ENCODE data around the gene PDE10A. TPM values are rescaled to one million over a fixed set of nuclear protein-coding genes. Genes with fewer than 3 reads are reported as not detected.

PDE10A gene
- total and polyA plus RNA-seq, 2 of the 4 experiments (the other 2 are of a cell fraction) = 3.4 to 12.4 TPM

- WGBS, 2 experiments (ENCODE audit: extremely low coverage in 2 of 2, insufficient read length in 1 of 2) = 83% methylated on average over 2 of the region's 3 CpGs; no CpG with 5 or more reads in 1 of the 2 experiments
- H2AFZ ChIP-seq (replicated peaks; ENCODE audit: low read length, poor library complexity) = no peak overlapping the region
- H3K23ac ChIP-seq (ENCODE audit: low read depth, low read length) = no peak overlapping the region
- ATAC-seq (ENCODE audit: low read depth) (no peak), DNase-seq (no peak)
- no peaks in the 10 kb centered on the region for H4K20me1 ChIP-seq (ENCODE audit: insufficient read depth, low read length)
- no peak overlapping the region for H3K4me2 ChIP-seq (ENCODE audit: low read depth, low read length)
- no peak overlapping the region for H2BK15ac ChIP-seq (ENCODE audit: low read depth, low read length)
- no peak overlapping the region for H3K9ac ChIP-seq (ENCODE audit: low read depth, low read length)
- no peak for TF ChIP-seq POLR2A (IDR thresholded peaks at IDR 0.05; ENCODE audit: low read depth, low read length)
- no peak for TF ChIP-seq NFE2L2 (IDR thresholded peaks at IDR 0.05; ENCODE audit: low read depth, low read length)
- no peak for TF ChIP-seq MAZ (IDR thresholded peaks at IDR 0.05; ENCODE audit: borderline replicate concordance, low read depth, low read length)
- TF ChIP-seq CTCF (conservative IDR thresholded peaks at IDR 0.05; ENCODE audit: low read depth, low read length) = no peak
- no peak for TF ChIP-seq USF2 (IDR thresholded peaks at IDR 0.05; ENCODE audit: low read depth, low read length)
- TF ChIP-seq CEBPB (IDR thresholded peaks at IDR 0.05; ENCODE audit: low read depth, low read length) = no peak
- TF ChIP-seq BHLHE40 (IDR thresholded peaks at IDR 0.05; ENCODE audit: low read depth, low read length) = no peak
- TF ChIP-seq CHD1 (IDR thresholded peaks at IDR 0.05; ENCODE audit: low read depth, low read length) = no peak
- TF ChIP-seq RAD21 (IDR thresholded peaks at IDR 0.05; ENCODE audit: low read length) = no peak
- no peak for TF ChIP-seq SMC3 (IDR thresholded peaks at IDR 0.05; ENCODE audit: low read depth, low read length)
- no peak for TF ChIP-seq RFX5 (IDR thresholded peaks at IDR 0.05; ENCODE audit: low read depth, low read length)
- intact Hi-C loops (cut with micrococcal nuclease) = no loop called here
- no peaks in the 10 kb centered on the region for H3K4me1 ChIP-seq (ENCODE audit: control insufficient read depth, insufficient read depth, low read length)
- H3K36me3 ChIP-seq (ENCODE audit: control insufficient read depth, insufficient read depth, low read length) = peaks cover 14% of the 10 kb centered on the region
- H4K91ac ChIP-seq (ENCODE audit: insufficient read depth, low read depth, low read length) = no peak overlapping the region
- no peak overlapping the region for H3K4ac ChIP-seq (ENCODE audit: low read depth, low read length)
- ChIA-PET POLR2A (ENCODE audit: unreplicated experiment) (no interaction called here), CTCF (no interaction called here)
- no peak overlapping the region for H3K18ac ChIP-seq (ENCODE audit: low read depth, low read length)
- H2BK120ac ChIP-seq (ENCODE audit: low read depth, low read length) = no peak overlapping the region
- no peak overlapping the region for H3K4me3 ChIP-seq (ENCODE audit: insufficient read depth, low read depth, low read length)
- no peak overlapping the region for H4K5ac ChIP-seq (ENCODE audit: low read depth, low read length)
- BruUV-seq (replicated peaks) = no TSS peak
- in situ Hi-C loops (cut with MboI; ENCODE audit: low sequenced_read_pairs) = no loop called here
- no peak overlapping the region for H3K56ac ChIP-seq (ENCODE audit: extremely low read depth, insufficient read depth, low read length)
- H2BK5ac ChIP-seq (ENCODE audit: low read depth, low read length, poor library complexity, severe bottlenecking) = no peak overlapping the region
- no peaks in the 10 kb centered on the region for H3K9me1 ChIP-seq (ENCODE audit: insufficient read depth, low read length)
- no peak overlapping the region for H4K8ac ChIP-seq (ENCODE audit: low read depth in 2 of 2, low read length in 2 of 2)
- H3K9me3 ChIP-seq (ENCODE audit: control insufficient read depth, insufficient read depth, low read length) = no peaks in the 10 kb centered on the region
- no peaks in the 10 kb centered on the region for H3K27me3 ChIP-seq (ENCODE audit: control insufficient read depth, insufficient read depth, low read length)
- no peak overlapping the region for H3K14ac ChIP-seq (replicated peaks; ENCODE audit: low read depth, low read length)
- H3K27ac ChIP-seq (ENCODE audit: insufficient read depth, low read length) = no peak overlapping the region
- dilution Hi-C loops (cut with HindIII; ENCODE audit: low sequenced_read_pairs, unreplicated experiment) = no loop called here
- no peak overlapping the region for H2AK9ac ChIP-seq (replicated peaks; ENCODE audit: low read depth, low read length, poor library complexity)
- no peaks in the 10 kb centered on the region; a peak in 1 of 4 replicates for H3K79me1 ChIP-seq (ENCODE audit: low read depth in 1 of 2, low read length in 2 of 2)
- no peak overlapping the region for H2BK20ac ChIP-seq (ENCODE audit: low read depth, low read length)
- H2AK5ac ChIP-seq (ENCODE audit: low read depth, low read length) = no peak overlapping the region
These were observed 279.7 kb downstream of the PDE10A start for GRCh38 chr6:165383323-165383722.
